Measurements from ENCODE around the gene COL16A1. TPM values are rescaled to one million over a fixed set of nuclear protein-coding genes. Genes with fewer than 3 reads are reported as not detected.

COL16A1 gene
- total RNA-seq, 4 donors from 2014 or later, result 67.2 to 169 (median 149) TPM

DNA sequence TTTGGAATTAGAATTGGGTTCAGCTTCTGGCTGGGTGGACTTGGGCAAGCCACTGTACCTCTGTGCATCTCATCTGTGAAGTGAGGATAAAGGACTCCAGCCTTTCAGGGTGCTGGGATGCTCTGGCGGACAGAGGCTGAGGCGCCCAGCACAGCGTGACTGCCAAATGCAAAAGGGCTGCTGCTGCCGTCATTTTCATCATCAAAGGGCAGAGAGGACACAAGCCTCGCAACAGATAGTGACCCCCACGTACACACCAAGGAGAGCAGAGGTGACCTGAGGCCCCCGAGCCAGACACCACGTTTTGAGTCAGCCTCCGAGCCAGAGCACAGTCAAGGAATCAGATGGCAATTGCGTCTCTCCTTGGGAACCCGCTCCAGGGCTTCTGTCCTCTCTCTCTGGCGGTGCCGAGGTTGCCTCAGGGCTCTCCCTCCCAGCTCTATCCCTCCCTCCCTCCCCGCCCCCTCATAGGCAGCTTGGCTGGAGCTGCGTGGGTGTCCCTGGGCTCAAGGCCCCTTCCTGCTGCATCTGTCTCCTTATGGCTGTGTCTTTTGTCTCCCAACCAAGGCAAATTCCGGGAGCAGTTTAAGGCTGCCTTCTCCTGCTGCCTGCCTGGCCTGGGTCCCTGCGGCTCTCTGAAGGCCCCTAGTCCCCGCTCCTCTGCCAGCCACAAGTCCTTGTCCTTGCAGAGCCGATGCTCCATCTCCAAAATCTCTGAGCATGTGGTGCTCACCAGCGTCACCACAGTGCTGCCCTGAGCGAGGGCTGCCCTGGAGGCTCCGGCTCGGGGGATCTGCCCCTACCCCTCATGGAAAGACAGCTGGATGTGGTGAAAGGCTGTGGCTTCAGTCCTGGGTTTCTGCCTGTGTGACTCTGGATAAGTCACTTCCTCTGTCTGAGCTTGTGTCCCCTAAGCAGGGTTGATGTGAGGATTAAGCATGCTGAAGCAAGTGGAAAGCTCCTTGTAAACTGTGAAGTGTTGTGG is 77.3 kb downstream of the COL16A1 start:
- WGBS, 2 donors (ENCODE audit: low coverage in 1 of 2), result 72% methylated on average over 15 of the region's 23 CpGs; no CpG with 5 or more reads in 1 of the 2 donors
- peaks cover 0 to 49% of the 10 kb centered on the region in 2 donors for H3K36me3 ChIP-seq
- H3K4me1 ChIP-seq, result peaks cover 0 to 28% (median 0%) of the 10 kb centered on the region in 3 donors

GRCh38 chr1:31625561-31626222 is 78.1 kb downstream of the COL16A1 start:
- no peak for TF ChIP-seq POLR2AphosphoS5 (IDR thresholded peaks at IDR 0.05)
- TF ChIP-seq, protein P1, sequence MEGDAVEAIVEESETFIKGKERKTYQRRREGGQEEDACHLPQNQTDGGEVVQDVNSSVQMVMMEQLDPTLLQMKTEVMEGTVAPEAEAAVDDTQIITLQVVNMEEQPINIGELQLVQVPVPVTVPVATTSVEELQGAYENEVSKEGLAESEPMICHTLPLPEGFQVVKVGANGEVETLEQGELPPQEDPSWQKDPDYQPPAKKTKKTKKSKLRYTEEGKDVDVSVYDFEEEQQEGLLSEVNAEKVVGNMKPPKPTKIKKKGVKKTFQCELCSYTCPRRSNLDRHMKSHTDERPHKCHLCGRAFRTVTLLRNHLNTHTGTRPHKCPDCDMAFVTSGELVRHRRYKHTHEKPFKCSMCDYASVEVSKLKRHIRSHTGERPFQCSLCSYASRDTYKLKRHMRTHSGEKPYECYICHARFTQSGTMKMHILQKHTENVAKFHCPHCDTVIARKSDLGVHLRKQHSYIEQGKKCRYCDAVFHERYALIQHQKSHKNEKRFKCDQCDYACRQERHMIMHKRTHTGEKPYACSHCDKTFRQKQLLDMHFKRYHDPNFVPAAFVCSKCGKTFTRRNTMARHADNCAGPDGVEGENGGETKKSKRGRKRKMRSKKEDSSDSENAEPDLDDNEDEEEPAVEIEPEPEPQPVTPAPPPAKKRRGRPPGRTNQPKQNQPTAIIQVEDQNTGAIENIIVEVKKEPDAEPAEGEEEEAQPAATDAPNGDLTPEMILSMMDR (IDR thresholded peaks at IDR 0.05), result no peak
- TF ChIP-seq EP300 (IDR thresholded peaks at IDR 0.05), result no peak
- TF ChIP-seq POLR2A (IDR thresholded peaks at IDR 0.05), result no peak
- Histone ChIP-seq H3K27ac (no peak overlapping the region), H3K36me3 (peaks cover 0 to 41% of the 10 kb centered on the region in 2 donors), H3K4me1 (peaks cover 0 to 28% (median 0%) of the 10 kb centered on the region in 3 donors), H3K27me3 (no peaks in the 10 kb centered on the region), H3K9me3 (no peaks in the 10 kb centered on the region), H3K4me3 (no peak overlapping the region)
- ATAC-seq, result no peak
- 50% methylated on average over 1 of the region's 4 CpGs; no CpG with 5 or more reads in 1 of the 2 donors for WGBS, 2 donors (ENCODE audit: low coverage in 1 of 2)

More for the DNA sequence above, 77.3 kb downstream of the COL16A1 start:
- Histone ChIP-seq H3K27ac (peak overlapping the region in 2 of 4 donors; percentile 53 to 75), H3K9me3 (no peaks in the 10 kb centered on the region), H3K4me3 (no peak overlapping the region), H3K27me3 (no peaks in the 10 kb centered on the region)
- no peak for TF ChIP-seq EP300 (IDR thresholded peaks at IDR 0.05)
- TF ChIP-seq POLR2A (IDR thresholded peaks at IDR 0.05), result no peak
- TF ChIP-seq POLR2AphosphoS5 (IDR thresholded peaks at IDR 0.05), result no peak
- TF ChIP-seq, protein P1 (IDR thresholded peaks at IDR 0.05), result no peak
- no peak for ATAC-seq

DNA sequence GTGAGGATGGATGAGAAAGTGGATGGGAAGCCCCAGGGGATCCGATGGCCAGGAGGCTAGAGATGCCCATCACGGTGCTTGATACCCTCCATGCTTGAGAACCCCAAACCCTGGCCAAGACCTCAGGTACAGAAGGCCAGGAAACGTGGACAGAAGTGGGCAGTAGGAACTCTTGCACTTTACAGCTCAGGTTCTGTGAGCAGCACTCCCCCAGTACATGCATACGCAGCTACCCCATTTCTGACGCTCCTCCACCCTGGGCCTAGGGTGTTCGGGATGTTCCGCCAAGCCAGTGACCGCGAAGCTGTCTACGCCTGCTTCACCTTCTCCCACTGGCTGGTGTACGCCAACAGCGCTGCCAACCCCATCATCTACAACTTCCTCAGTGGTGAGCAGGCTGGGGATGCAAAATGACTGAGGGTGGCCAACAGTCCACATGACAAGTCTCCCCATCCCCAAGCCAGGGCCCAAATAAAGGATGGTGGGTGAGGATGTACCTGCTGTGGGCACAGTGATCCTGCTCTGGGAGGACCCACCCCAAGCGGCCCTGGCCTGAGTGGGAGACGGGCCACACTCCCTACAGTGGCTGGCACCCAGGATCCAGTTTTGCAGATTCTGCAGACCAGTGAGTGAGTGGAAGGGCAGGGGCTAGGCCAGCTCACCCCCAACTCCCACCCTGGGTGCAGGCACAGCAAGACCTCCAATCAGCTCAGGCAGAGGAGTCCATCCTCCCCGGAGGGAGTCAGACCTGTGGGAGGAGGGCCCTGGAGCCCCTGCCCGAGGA is 78.9 kb downstream of the COL16A1 start:
- Histone ChIP-seq H3K4me3 (no peak overlapping the region), H3K27me3 (no peaks in the 10 kb centered on the region), H3K27ac (no peak overlapping the region), H3K9me3 (no peaks in the 10 kb centered on the region), H3K36me3 (peaks cover 0 to 33% of the 10 kb centered on the region in 2 donors), H3K4me1 (peaks cover 0 to 28% (median 0%) of the 10 kb centered on the region in 3 donors)
- no peak for TF ChIP-seq POLR2AphosphoS5 (IDR thresholded peaks at IDR 0.05)
- 76 to 100% methylated on average over 2 of the region's 16 CpGs for WGBS, 2 donors (ENCODE audit: low coverage in 1 of 2)
- no peak for ATAC-seq

- Histone ChIP-seq H3K27me3 (peaks cover 2% of the 10 kb centered on the region), H3K4me3 (no peak overlapping the region), H3K27ac (no peak overlapping the region), H3K36me3 (peaks cover 0 to 27% of the 10 kb centered on the region in 2 donors), H3K4me1 (peaks cover 0 to 28% (median 0%) of the 10 kb centered on the region in 3 donors), H3K9me3 (no peaks in the 10 kb centered on the region)
- TF ChIP-seq POLR2A (IDR thresholded peaks at IDR 0.05) (no peak), POLR2AphosphoS5 (IDR thresholded peaks at IDR 0.05) (no peak), EP300 (IDR thresholded peaks at IDR 0.05) (no peak)
- TF ChIP-seq, protein P1 (IDR thresholded peaks at IDR 0.05), result no peak
- ATAC-seq, result no peak
- 50 to 70% methylated on average over 1 to 5 of the region's 5 CpGs for WGBS, 2 donors (ENCODE audit: low coverage in 1 of 2)
Observed at GRCh38 chr1:31624309-31624708, 79.5 kb downstream of the COL16A1 start.

DNA sequence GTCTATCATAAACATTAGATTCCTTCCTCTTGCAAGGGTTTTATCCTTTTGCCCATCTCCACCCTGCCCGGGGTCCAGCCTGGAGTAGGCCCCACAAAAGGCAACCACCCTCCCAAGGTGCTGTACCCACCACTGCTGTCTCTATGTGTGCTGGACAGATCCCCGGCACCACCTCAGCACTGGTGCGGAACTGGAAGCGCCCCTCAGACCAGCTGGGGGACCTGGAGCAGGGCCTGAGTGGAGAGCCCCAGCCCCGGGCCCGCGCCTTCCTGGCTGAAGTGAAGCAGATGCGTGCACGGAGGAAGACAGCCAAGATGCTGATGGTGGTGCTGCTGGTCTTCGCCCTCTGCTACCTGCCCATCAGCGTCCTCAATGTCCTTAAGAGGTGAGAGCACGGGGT is 80.5 kb downstream of the COL16A1 start:
- Histone ChIP-seq H3K27ac (no peak overlapping the region), H3K4me3 (no peak overlapping the region), H3K4me1 (peaks cover 0 to 26% (median 0%) of the 10 kb centered on the region in 3 donors), H3K36me3 (peaks cover 0 to 18% of the 10 kb centered on the region in 2 donors), H3K9me3 (no peaks in the 10 kb centered on the region), H3K27me3 (peaks cover 12% of the 10 kb centered on the region)
- ATAC-seq, result no peak
- 93 to 98% methylated on average over 3 to 4 of the region's 12 CpGs for WGBS, 2 donors (ENCODE audit: low coverage in 1 of 2)
- no peak for TF ChIP-seq POLR2A (IDR thresholded peaks at IDR 0.05)
- TF ChIP-seq POLR2AphosphoS5 (IDR thresholded peaks at IDR 0.05), result no peak
- TF ChIP-seq EP300 (IDR thresholded peaks at IDR 0.05), result no peak
- TF ChIP-seq, protein P1 (IDR thresholded peaks at IDR 0.05), result no peak
